NCI-H1436 (cell line): ENCODE data around the gene MMP14.
"Not testable (repeated sequence)": the region's sequence is repeated elsewhere in the genome, so short reads cannot be mapped to it uniquely, and the experiment has no call there.

Experiments
- DNase-seq: peaks from one replicate; lab custom pipeline; 2025; lab: John Stamatoyannopoulos, UW

MMP14 gene

GRCh38 chr14:22836301-22837113, at the start of gene MMP14:
TSS of gene MMP14 (plus strand) at chr14:22836585. CDS start at chr14:22836818, 233 bp downstream.
- DNase-seq, result no peak

GRCh38 chr14:22786685-22787084, 49.7 kb upstream of the MMP14 start:
- DNase-seq, result no peak

GRCh38 chr14:22791301-22791700, 45.1 kb upstream of the MMP14 start:
- no peak for DNase-seq

GRCh38 chr14:22792158-22792557, 44.2 kb upstream of the MMP14 start:
- DNase-seq, result no peak

- not testable (repeated sequence) for DNase-seq
Measured at GRCh38 chr14:22793550-22793949, 42.8 kb upstream of the MMP14 start.

GRCh38 chr14:22793976-22794375, 42.4 kb upstream of the MMP14 start:
- DNase-seq, result no peak

GRCh38 chr14:22794551-22794951, 41.8 kb upstream of the MMP14 start:
- no peak for DNase-seq

GRCh38 chr14:22796087-22796707, 40.2 kb upstream of the MMP14 start:
- DNase-seq, result no peak

- no peak for DNase-seq
Measured at GRCh38 chr14:22797017-22797917, 39.1 kb upstream of the MMP14 start.

GRCh38 chr14:22798528-22798927, 37.9 kb upstream of the MMP14 start:
- no peak for DNase-seq

GRCh38 chr14:22800346-22800745, 36.0 kb upstream of the MMP14 start:
- DNase-seq, result no peak

- no peak for DNase-seq
Measured at GRCh38 chr14:22801716-22802115, 34.7 kb upstream of the MMP14 start.

GRCh38 chr14:22802860-22803686, 33.3 kb upstream of the MMP14 start:
- DNase-seq, result no peak

- no peak for DNase-seq
Measured at GRCh38 chr14:22803687-22803974, 32.8 kb upstream of the MMP14 start.

- DNase-seq, result not testable (repeated sequence)
Measured at GRCh38 chr14:22805235-22805634, 31.1 kb upstream of the MMP14 start.

- DNase-seq, result no peak
Measured at GRCh38 chr14:22807432-22808087, 28.8 kb upstream of the MMP14 start.

GRCh38 chr14:22808388-22809209, 27.8 kb upstream of the MMP14 start:
- no peak for DNase-seq

- no peak for DNase-seq
Measured at GRCh38 chr14:22811722-22812121, 24.7 kb upstream of the MMP14 start.

- no peak for DNase-seq
Measured at GRCh38 chr14:22812744-22813143, 23.6 kb upstream of the MMP14 start.

- no peak for DNase-seq
Measured at GRCh38 chr14:22813145-22813544, 23.2 kb upstream of the MMP14 start.
